NB4 (cell line): ENCODE data around the gene HTT.

ENCODE experiments used
- CTCF ChIP-seq: IDR thresholded peaks from one replicate; pipeline ENCODE4 v1.5.1; 2012; ENCODE audit warnings: low read depth, low read length
- MAX ChIP-seq: IDR thresholded peaks from 2 replicates; pipeline ENCODE4 v1.6.1; 2011; ENCODE audit warnings: low read depth, low read length
- MYC ChIP-seq: IDR thresholded peaks from 2 replicates; pipeline ENCODE4 v1.6.1; 2011; ENCODE audit warnings: low read depth, low read length
- POLR2A ChIP-seq: IDR thresholded peaks from 2 replicates; pipeline ENCODE4 v1.6.1; 2011; ENCODE audit warnings: mild to moderate bottlenecking; ENCODE audit not compliant: insufficient read length; ENCODE audit errors: extremely low read depth

- TF ChIP-seq CTCF (no peak), MAX (no peak), MYC (no peak), POLR2A (no peak)
These were observed 13.5 kb upstream of the HTT start for GRCh38 chr4:3060946-3061345.
